GM12878 (cell line): ENCODE measurements around the gene SYDE2.

Experiments
- CBX5 ChIP-seq: sonication (generic); IDR thresholded peaks from 2 replicates; pipeline ENCODE4 v1.6.1; 2016; ENCODE audit warnings: low read depth, moderate library complexity, mild to moderate bottlenecking, inconsistent platforms
- ETV6 ChIP-seq, 2 experiments: fragments of 450-650 bp in 1 of 2; IDR thresholded peaks in 1 of 2; conservative IDR thresholded peaks in 1 of 2; 2 replicates each; pipeline ENCODE4 v1.6.1; 2014; ENCODE audit warnings: antibody characterized with exemption in 1 of 2, borderline replicate concordance in 1 of 2, low read depth in 1 of 2, mild to moderate bottlenecking in 1 of 2, moderate library complexity in 1 of 2
- EZH2 ChIP-seq: IDR thresholded peaks from 2 replicates; pipeline ENCODE4 v1.6.1; 2012; ENCODE audit warnings: low read depth, mild to moderate bottlenecking, control low read depth, inconsistent platforms, low read length, borderline replicate concordance; ENCODE audit not compliant: control insufficient read depth
- HCFC1 ChIP-seq: fragments of 150-350 bp; IDR thresholded peaks from 2 replicates; pipeline ENCODE4 v1.6.1; 2014; ENCODE audit warnings: low read length
- MEF2A ChIP-seq: IDR thresholded peaks from 2 replicates; pipeline ENCODE4 v1.6.1; 2011; ENCODE audit warnings: low read depth, mild to moderate bottlenecking, low read length, moderate library complexity; ENCODE audit not compliant: insufficient read depth
- POLR2A ChIP-seq: IDR thresholded peaks from 2 replicates; pipeline ENCODE4 v1.6.1; 2011; ENCODE audit warnings: low read depth, mild to moderate bottlenecking, low read length
- SP1 ChIP-seq: IDR thresholded peaks from one replicate; pipeline ENCODE4 v1.6.1; 2011; ENCODE audit warnings: low read depth, low read length
- SREBF2 ChIP-seq: IDR thresholded peaks from 2 replicates; pipeline ENCODE4 v1.6.1; 2012; ENCODE audit warnings: mild to moderate bottlenecking, low read length
- STAT3 ChIP-seq: IDR thresholded peaks from 2 replicates; pipeline ENCODE4 v1.6.1; 2011; ENCODE audit warnings: low read depth, low read length, improper control_type of control experiment
- TAF1 ChIP-seq: IDR thresholded peaks from 2 replicates; pipeline ENCODE4 v1.6.1; 2011; ENCODE audit warnings: mild to moderate bottlenecking, low read depth, low read length, borderline replicate concordance
- TARDBP ChIP-seq: IDR thresholded peaks from 2 replicates; pipeline ENCODE4 v1.6.1; 2016; ENCODE audit warnings: borderline replicate concordance
- TF ChIP-seq, protein P1 (sequence below), 3 experiments: IDR thresholded peaks in 2 of 3; conservative IDR thresholded peaks in 1 of 3; 2 replicates each; pipeline ENCODE4 v1.5.1; 2011; ENCODE audit warnings: low read depth in 3 of 3, low read length in 3 of 3, mild to moderate bottlenecking in 3 of 3, control low read depth in 2 of 3, moderate library complexity in 2 of 3, inconsistent platforms in 1 of 3, mixed read lengths in 1 of 3; ENCODE audit not compliant: control insufficient read depth in 2 of 3, insufficient read depth in 1 of 3; ENCODE audit errors: extremely low read depth in 1 of 3
- TF ChIP-seq, protein P2 (sequence below): IDR thresholded peaks from 2 replicates; pipeline ENCODE4 v1.6.1; 2012; ENCODE audit warnings: low read depth, low read length, improper control_type of control experiment
- TF ChIP-seq, protein P3 (sequence below): fragments of 450-650 bp; IDR thresholded peaks from 2 replicates; pipeline ENCODE4 v1.6.1; 2017; ENCODE audit warnings: mild to moderate bottlenecking

DNA sequence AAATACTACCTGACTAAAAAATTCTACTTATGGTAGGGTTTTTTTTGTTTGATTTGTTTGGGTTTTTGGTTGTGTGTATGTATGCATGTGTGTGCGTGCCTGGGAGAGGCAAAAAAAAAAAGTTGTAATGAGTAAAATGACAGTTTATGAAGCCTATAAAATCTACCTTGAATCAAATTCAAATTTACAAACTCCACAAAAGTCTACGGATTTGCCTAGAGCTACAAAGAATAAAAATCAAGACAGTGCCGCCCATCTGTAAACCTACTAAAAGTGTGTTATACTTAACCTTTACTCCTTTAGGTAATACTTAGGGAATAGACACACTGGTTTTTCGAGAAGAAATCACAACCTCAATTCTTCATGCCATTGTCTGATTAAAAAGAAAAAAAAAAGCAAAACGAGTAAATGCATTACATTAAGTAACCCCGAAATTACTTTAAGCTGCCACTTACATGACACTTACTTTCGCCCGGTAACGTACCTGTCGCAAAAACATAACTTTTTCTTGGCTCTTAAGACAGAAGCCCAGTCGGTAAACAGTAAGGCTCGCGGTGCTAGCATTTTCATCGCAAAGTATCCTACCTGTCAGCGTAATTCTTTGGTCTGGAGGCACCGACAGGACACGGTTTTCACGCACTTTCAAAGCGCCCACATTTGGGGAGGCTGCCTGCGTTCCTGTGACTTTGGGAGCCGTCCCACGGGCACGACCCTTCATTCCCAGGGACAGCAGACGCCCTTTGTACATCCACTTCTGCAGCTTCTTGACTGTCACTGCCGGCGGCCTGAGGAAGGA is 951 bp downstream of the SYDE2 start:
- no peak for TF ChIP-seq TARDBP
- TF ChIP-seq TAF1, result no peak
- TF ChIP-seq SREBF2, result no peak
- TF ChIP-seq EZH2, result 0 out of 2 replicates have a peak, but pooled peaks have one; percentile 20
- TF ChIP-seq STAT3, result no peak
- TF ChIP-seq, protein P1, sequence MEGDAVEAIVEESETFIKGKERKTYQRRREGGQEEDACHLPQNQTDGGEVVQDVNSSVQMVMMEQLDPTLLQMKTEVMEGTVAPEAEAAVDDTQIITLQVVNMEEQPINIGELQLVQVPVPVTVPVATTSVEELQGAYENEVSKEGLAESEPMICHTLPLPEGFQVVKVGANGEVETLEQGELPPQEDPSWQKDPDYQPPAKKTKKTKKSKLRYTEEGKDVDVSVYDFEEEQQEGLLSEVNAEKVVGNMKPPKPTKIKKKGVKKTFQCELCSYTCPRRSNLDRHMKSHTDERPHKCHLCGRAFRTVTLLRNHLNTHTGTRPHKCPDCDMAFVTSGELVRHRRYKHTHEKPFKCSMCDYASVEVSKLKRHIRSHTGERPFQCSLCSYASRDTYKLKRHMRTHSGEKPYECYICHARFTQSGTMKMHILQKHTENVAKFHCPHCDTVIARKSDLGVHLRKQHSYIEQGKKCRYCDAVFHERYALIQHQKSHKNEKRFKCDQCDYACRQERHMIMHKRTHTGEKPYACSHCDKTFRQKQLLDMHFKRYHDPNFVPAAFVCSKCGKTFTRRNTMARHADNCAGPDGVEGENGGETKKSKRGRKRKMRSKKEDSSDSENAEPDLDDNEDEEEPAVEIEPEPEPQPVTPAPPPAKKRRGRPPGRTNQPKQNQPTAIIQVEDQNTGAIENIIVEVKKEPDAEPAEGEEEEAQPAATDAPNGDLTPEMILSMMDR (IDR thresholded peaks at IDR 0.05 in 2 of 3, conservative IDR thresholded peaks at IDR 0.05 in 1 of 3; ENCODE audit: control insufficient read depth in 2 of 3, extremely low read depth in 1 of 3, insufficient read depth in 1 of 3, low read depth in 3 of 3, low read length in 3 of 3), result no peak
- no peak for TF ChIP-seq SP1
- TF ChIP-seq CBX5, result no peak
- TF ChIP-seq MEF2A, result no peak
- TF ChIP-seq ETV6 (conservative IDR thresholded peaks at IDR 0.05 in 1 of 2, IDR thresholded peaks at IDR 0.05 in 1 of 2; ENCODE audit: borderline replicate concordance in 1 of 2, low read depth in 1 of 2), result no peak
- TF ChIP-seq POLR2A, result no peak
- no peak for TF ChIP-seq HCFC1
- TF ChIP-seq, protein P2, sequence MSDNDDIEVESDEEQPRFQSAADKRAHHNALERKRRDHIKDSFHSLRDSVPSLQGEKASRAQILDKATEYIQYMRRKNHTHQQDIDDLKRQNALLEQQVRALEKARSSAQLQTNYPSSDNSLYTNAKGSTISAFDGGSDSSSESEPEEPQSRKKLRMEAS, result no peak
- TF ChIP-seq, protein P3, sequence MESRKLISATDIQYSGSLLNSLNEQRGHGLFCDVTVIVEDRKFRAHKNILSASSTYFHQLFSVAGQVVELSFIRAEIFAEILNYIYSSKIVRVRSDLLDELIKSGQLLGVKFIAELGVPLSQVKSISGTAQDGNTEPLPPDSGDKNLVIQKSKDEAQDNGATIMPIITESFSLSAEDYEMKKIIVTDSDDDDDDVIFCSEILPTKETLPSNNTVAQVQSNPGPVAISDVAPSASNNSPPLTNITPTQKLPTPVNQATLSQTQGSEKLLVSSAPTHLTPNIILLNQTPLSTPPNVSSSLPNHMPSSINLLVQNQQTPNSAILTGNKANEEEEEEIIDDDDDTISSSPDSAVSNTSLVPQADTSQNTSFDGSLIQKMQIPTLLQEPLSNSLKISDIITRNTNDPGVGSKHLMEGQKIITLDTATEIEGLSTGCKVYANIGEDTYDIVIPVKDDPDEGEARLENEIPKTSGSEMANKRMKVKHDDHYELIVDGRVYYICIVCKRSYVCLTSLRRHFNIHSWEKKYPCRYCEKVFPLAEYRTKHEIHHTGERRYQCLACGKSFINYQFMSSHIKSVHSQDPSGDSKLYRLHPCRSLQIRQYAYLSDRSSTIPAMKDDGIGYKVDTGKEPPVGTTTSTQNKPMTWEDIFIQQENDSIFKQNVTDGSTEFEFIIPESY, result no peak
